Activated CD4-positive, alpha-beta memory T cell treated with anti-CD3 and anti-CD28 coated beads for 36 hours (primary cell): ENCODE results near the gene RBBP8. TPM values are rescaled to one million over a fixed set of nuclear protein-coding genes. Genes with fewer than 3 reads are reported as not detected.

Experiments
- CTCF ChIA-PET: fragments of 350-600 bp; sonication (Branson Sonifier 250); formaldehyde crosslinking; loops from one replicate; lab custom pipeline; 2021; ENCODE audit warnings: antibody characterized with exemption, inconsistent platforms; lab: Charles Lee
- POLR2A ChIA-PET: fragments of 350-600 bp; sonication (Branson Sonifier 250); formaldehyde crosslinking; loops from one replicate; lab custom pipeline; 2021; ENCODE audit warnings: antibody characterized with exemption; lab: Charles Lee
- DNase-seq: peaks from one replicate; pipeline ENCODE4 v3.0.0-alpha.2; 2020
- H3K27ac Mint-ChIP-seq: one replicate; pipeline ENCODE4 v1.8.0; 2021; ENCODE audit warnings: mixed read lengths
- H3K27me3 Mint-ChIP-seq: one replicate; pipeline ENCODE4 v1.8.0; 2021; ENCODE audit warnings: mixed read lengths
- H3K36me3 Mint-ChIP-seq: one replicate; pipeline ENCODE4 v1.8.0; 2021; ENCODE audit warnings: mixed read lengths
- H3K4me1 Mint-ChIP-seq: one replicate; pipeline ENCODE4 v1.8.0; 2021; ENCODE audit warnings: low read depth, mixed read lengths
- H3K4me3 Mint-ChIP-seq: one replicate; pipeline ENCODE4 v1.8.0; 2021; ENCODE audit warnings: mild to moderate bottlenecking, mixed read lengths
- H3K9me3 Mint-ChIP-seq: one replicate; pipeline ENCODE4 v1.8.0; 2021; ENCODE audit warnings: mixed read lengths
- intact Hi-C: fragments of 100-400 bp; cut with micrococcal nuclease; formaldehyde crosslinking; loops from one replicate; pipeline ENCODE4 v1.15.1; 2023
- total RNA-seq, 2 experiments: library from RNA; stranded (reverse); gene quantifications; one replicate each; pipeline ENCODE4 v1.2.3, GENCODE V29; 2021

Gene RBBP8
- total RNA-seq, 2 experiments from 2014 or later, result 62.5 to 65.3 TPM

DNA sequence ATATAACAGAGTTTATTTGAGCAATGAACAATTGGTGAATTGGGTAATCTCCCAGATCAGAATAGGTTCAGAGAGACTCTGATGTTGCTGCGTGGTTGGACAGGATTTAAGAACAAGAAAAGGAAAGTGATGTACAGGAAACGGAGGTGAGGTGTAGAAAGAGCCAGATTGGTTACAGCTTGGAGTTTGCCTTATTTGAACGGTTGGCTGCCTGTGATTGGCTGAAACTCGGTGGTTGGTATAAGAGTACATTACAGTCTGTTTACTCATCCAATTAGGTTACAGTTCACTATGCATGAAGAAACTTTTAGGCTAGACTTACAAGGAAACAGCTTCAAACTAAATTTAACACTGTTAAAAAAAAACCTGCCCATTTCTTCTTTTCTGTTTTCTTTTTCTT, 134.1 kb downstream of the RBBP8 start:
- no peak for DNase-seq
- CTCF ChIA-PET, result no interaction called here
- POLR2A ChIA-PET, result no interaction called here
- peaks cover 6% of the 10 kb centered on the region for H3K36me3 Mint-ChIP-seq
- peaks cover 8% of the 10 kb centered on the region for H3K9me3 Mint-ChIP-seq
- H3K27me3 Mint-ChIP-seq, result no peaks in the 10 kb centered on the region
- no peak overlapping the region for H3K27ac Mint-ChIP-seq
- no peak overlapping the region for H3K4me3 Mint-ChIP-seq
- intact Hi-C loops, result no loop called here
- peaks cover 36% of the 10 kb centered on the region for H3K4me1 Mint-ChIP-seq

DNA sequence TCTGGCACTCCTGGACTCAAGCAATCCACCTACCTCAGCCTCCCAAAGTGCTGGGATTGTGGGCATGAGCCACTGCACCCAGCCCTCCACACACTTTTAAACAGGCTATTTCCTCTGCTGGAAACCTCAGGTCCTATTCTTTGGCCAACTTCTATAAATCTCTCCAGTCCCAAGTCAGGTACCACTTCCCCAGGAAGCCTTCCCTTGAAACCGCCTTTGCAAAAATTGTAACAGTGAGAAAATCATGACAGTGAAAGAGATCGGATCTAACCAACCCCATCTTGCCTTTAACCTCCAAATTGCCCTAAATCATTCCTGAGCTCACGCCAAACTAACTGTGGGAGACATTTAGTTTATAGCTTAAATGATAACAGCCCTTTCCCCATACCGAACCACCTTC, 134.9 kb downstream of the RBBP8 start:
- ChIA-PET POLR2A (no interaction called here), CTCF (interaction anchor here (0.6 kb wide), 1 partner anchor 12 kb away, joined by 3 read pairs; no protein-coding TSS in a partner anchor)
- H3K4me1 Mint-ChIP-seq, result peaks cover 43% of the 10 kb centered on the region
- DNase-seq, result no peak
- H3K27ac Mint-ChIP-seq, result no peak overlapping the region
- H3K9me3 Mint-ChIP-seq, result peaks cover 8% of the 10 kb centered on the region
- peaks cover 6% of the 10 kb centered on the region for H3K36me3 Mint-ChIP-seq
- no peaks in the 10 kb centered on the region for H3K27me3 Mint-ChIP-seq
- intact Hi-C loops, result no loop called here
- H3K4me3 Mint-ChIP-seq, result no peak overlapping the region

DNA sequence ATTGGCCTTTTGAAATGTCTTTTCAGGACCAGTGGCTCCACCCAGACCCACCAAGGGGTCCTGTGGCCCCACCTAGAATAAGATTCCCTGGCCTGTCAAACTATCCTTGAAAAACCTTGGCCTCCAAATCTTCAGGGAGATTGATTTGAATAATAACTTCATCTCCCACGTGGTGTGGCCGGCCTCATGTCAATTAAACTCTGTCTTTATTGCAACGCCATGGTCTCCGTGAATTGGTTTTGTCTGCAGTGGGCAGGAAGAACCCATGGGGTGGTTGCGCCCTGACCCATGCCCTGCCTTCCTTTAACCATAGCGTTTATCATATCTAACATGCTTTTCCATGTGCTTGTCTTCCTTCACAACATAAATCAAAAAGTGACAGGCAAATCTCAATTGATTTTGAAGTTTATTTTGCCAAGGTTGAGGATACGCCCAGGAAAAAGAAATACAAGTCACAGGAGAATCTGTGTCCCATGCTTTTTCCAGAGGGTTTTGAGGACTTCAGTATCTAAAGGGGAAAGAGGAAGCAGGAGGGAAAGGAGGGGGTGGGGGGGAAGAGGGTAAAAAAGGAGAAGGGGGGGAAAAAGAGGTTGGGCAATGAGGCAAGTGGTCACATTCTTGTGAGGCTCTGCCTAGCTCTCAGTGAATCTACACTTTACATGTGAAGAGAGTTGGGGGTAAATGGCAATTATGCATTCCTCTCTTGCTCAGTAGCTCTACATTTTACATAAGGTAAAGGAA, 135.6 kb downstream of the RBBP8 start:
- Mint-ChIP-seq H3K27me3 (no peaks in the 10 kb centered on the region), H3K27ac (no peak overlapping the region), H3K36me3 (peaks cover 6% of the 10 kb centered on the region), H3K9me3 (peaks cover 2% of the 10 kb centered on the region), H3K4me1 (peaks cover 44% of the 10 kb centered on the region), H3K4me3 (no peak overlapping the region)
- CTCF ChIA-PET, result no interaction called here
- intact Hi-C loops, result no loop called here
- DNase-seq, result no peak
- POLR2A ChIA-PET, result no interaction called here

DNA sequence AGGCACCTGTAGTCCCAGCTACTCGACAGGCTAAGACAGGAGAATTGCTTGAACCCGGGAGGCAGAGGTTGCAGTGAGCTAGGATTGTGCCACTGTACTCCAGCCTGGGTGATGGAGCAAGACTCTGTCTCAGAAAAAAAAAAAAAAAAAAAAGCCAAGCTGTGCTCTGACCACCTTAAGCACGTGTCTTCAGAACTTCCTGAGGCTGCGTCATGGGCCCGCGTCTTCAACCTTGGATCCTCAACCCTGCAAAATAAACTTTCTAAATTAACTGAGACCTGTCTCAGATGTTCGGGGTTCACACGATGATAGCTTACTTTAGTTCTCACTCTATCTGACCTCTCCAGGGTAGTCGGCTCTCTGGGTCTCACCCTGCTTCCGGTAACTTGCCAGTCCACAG, 136.4 kb downstream of the RBBP8 start:
- ChIA-PET POLR2A (no interaction called here), CTCF (no interaction called here)
- H3K27ac Mint-ChIP-seq, result peak overlapping the region; percentile 24
- H3K4me3 Mint-ChIP-seq, result no peak overlapping the region
- peaks cover 2% of the 10 kb centered on the region for H3K9me3 Mint-ChIP-seq
- no peaks in the 10 kb centered on the region for H3K27me3 Mint-ChIP-seq
- H3K36me3 Mint-ChIP-seq, result peaks cover 6% of the 10 kb centered on the region
- peak; percentile 37 for DNase-seq
- peaks cover 46% of the 10 kb centered on the region for H3K4me1 Mint-ChIP-seq
- intact Hi-C loops, result no loop called here

DNA sequence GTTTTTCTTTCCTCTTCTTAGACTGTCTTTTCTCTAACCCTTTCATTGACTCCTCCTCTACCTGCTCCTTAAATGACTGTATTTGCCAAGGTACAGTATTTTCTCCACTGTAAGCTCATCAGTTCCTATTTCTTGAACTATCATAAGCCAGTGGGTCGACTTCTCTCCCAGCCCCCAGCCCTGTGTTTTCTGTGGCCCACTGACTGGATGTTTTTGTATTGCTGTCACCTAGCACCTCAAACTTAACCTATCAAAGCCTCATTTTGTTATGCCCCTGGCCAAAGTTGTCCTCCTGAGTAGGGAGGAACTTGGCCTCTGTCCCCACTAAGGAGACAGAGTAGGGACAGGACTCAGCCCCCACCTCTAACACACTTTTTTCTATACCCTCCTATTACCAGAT, 136.8 kb downstream of the RBBP8 start:
- Mint-ChIP-seq H3K27me3 (no peaks in the 10 kb centered on the region), H3K4me3 (no peak overlapping the region), H3K4me1 (peaks cover 46% of the 10 kb centered on the region), H3K36me3 (peaks cover 6% of the 10 kb centered on the region), H3K9me3 (peaks cover 2% of the 10 kb centered on the region), H3K27ac (peak overlapping the region; percentile 24)
- DNase-seq, result no peak
- CTCF ChIA-PET, result no interaction called here
- POLR2A ChIA-PET, result no interaction called here
- intact Hi-C loops, result no loop called here

DNA sequence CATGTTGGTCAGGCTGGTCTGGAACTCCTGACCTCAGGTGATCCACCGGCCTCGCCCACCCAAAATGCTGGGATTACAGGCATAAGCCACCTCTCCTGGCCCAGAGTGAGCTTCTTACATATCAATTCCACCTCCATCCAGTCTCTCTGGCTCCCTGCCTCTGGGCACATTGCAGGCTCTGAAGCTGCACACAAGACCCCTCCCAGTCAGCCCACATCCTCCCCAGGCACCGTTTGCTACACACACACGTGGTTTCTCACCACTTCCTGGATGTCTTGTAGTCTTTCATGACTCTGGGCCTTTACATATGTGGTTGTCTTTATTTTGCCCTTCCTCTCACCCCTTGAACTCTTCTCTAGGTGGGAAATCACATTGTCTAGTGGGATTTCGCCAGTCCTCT, 138.2 kb downstream of the RBBP8 start:
- peak overlapping the region; percentile 79 for H3K27ac Mint-ChIP-seq
- H3K4me1 Mint-ChIP-seq, result peaks cover 46% of the 10 kb centered on the region
- peak; percentile 87 for DNase-seq
- CTCF ChIA-PET, result interaction anchor here (0.7 kb wide), 1 partner anchor 289 kb away, joined by 3 read pairs; no protein-coding TSS in a partner anchor
- no peaks in the 10 kb centered on the region for H3K27me3 Mint-ChIP-seq
- H3K9me3 Mint-ChIP-seq, result peaks cover 2% of the 10 kb centered on the region
- H3K4me3 Mint-ChIP-seq, result peak overlapping the region; percentile 28
- intact Hi-C loops, result loop anchor here (1.0 kb wide), 1 partner anchor 138 kb away; the partner anchor contains the start of gene RBBP8
- H3K36me3 Mint-ChIP-seq, result peaks cover 6% of the 10 kb centered on the region
- POLR2A ChIA-PET, result no interaction called here

DNA sequence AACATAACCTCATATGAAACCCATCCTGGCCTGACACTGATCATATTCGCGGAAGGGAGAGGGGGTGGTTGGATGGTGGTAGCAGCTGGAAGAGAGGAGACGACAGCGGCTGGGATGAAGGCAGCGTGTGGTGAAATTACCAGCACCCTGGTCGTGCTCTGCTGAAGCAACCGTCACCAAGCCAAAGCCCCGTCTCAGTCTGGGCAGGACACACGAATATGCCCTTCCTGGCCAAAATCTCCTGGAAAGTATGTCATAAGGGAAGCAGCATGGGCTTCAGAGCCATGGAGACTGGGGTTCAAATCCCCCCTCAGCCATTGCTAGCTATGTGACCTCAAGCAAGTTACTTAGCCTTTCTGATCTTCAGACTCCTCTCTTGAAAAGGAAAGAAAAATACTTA, 139.0 kb downstream of the RBBP8 start:
- no peak for DNase-seq
- Mint-ChIP-seq H3K9me3 (peaks cover 2% of the 10 kb centered on the region), H3K27ac (peak overlapping the region; percentile 79), H3K4me3 (no peak overlapping the region), H3K36me3 (peaks cover 6% of the 10 kb centered on the region), H3K27me3 (no peaks in the 10 kb centered on the region), H3K4me1 (peaks cover 46% of the 10 kb centered on the region)
- intact Hi-C loops, result no loop called here
- ChIA-PET POLR2A (no interaction called here), CTCF (no interaction called here)

DNA sequence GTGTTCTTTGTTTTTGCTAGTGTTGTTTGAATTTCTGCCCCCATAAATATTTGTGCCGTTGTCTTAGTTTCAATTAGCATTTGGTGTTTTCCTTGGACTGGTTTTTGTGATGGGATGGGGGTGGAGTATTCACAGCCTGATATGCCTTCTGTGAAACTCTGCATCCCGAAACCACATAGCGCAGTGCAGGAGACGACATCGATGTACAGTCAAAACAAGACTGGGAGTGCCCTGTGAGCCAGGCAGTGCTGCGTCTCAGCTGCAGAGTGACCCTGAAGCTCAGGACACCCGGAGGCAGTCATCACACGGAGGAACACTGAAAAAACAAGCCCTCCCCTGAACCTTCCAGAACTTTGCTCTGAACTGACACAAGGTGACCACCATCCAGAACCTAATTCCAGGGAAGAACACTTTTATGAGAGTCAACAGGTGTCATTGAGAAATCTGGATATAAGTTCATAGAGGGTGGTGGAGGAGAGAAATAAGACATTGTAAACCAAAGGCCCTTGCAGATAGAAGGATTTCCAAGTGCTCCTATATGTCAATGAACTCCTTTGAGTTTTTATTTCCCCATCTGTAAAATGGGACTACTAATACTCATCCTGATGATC, 141.0 kb downstream of the RBBP8 start:
- H3K27ac Mint-ChIP-seq, result no peak overlapping the region
- intact Hi-C loops, result no loop called here
- H3K27me3 Mint-ChIP-seq, result no peaks in the 10 kb centered on the region
- H3K36me3 Mint-ChIP-seq, result peaks cover 4% of the 10 kb centered on the region
- CTCF ChIA-PET, result no interaction called here
- no peaks in the 10 kb centered on the region for H3K9me3 Mint-ChIP-seq
- DNase-seq, result no peak
- H3K4me1 Mint-ChIP-seq, result peaks cover 42% of the 10 kb centered on the region
- H3K4me3 Mint-ChIP-seq, result no peak overlapping the region
- POLR2A ChIA-PET, result no interaction called here

Other genes with a start within 250 kb of the RBBP8 start
- 1 to 10 TPM; 1.2 to 2.2 TPM for gene CABLES1, start 202.2 kb downstream of the RBBP8 start, total RNA-seq